Esophagus (tissue), 2 donors: ENCODE results near the gene HHLA2. TPM values are rescaled to one million over a fixed set of nuclear protein-coding genes. Genes with fewer than 3 reads are reported as not detected.

Experiments
- H3K27ac ChIP-seq, 2 donors: one replicate each; pipeline ENCODE4 v1.5.1; 2013; ENCODE audit warnings: low read depth in 2 of 2, mild to moderate bottlenecking in 2 of 2, inconsistent platforms in 1 of 2, low read length in 1 of 2, moderate library complexity in 1 of 2
- H3K27me3 ChIP-seq, 2 donors: one replicate each; pipeline ENCODE4 v1.6.1; 2013; ENCODE audit warnings: low read length in 2 of 2, control low read depth in 1 of 2, mild to moderate bottlenecking in 1 of 2; ENCODE audit not compliant: insufficient read depth in 2 of 2, control insufficient read depth in 1 of 2
- H3K36me3 ChIP-seq, 2 donors: one replicate each; pipeline ENCODE4 v1.6.1; 2013; ENCODE audit warnings: low read length in 1 of 2; ENCODE audit not compliant: control insufficient read depth in 2 of 2, insufficient read depth in 2 of 2
- H3K4me1 ChIP-seq, 2 donors: one replicate each; pipeline ENCODE4 v1.6.1; 2013; ENCODE audit warnings: low read length in 1 of 2; ENCODE audit not compliant: control insufficient read depth in 2 of 2, insufficient read depth in 2 of 2
- H3K4me3 ChIP-seq, 2 donors: one replicate each; pipeline ENCODE4 v1.5.1; 2013; ENCODE audit warnings: low read length in 2 of 2, mild to moderate bottlenecking in 2 of 2, low read depth in 1 of 2, moderate library complexity in 1 of 2
- H3K9me3 ChIP-seq, 2 donors: one replicate each; pipeline ENCODE4 v1.6.1; 2013; ENCODE audit warnings: mild to moderate bottlenecking in 2 of 2, low read depth in 1 of 2, low read length in 1 of 2, moderate library complexity in 1 of 2; ENCODE audit not compliant: control insufficient read depth in 2 of 2, insufficient read depth in 1 of 2
- WGBS, 2 donors: extraction: QIAGEN DNeasy Blood & Tissue Kit; methylation state at CpG; one replicate each; pipeline ENCODE4 v1.1.7; 2013; 5-methylcytosine and 5-hydroxymethylcytosine counted together
- polyA plus RNA-seq, 2 donors: library from polyadenylated mRNA; stranded (reverse); fragments of 200-250 nt; gene quantifications; one replicate each; pipeline ENCODE4 v1.2.3, GENCODE V29; 2013
- donor health status: healthy with polysubstance abuse.
- donor health status: Bipolar disorder and iron deficiency.

HHLA2 gene
- polyA plus RNA-seq, 2 donors, result not detected

DNA sequence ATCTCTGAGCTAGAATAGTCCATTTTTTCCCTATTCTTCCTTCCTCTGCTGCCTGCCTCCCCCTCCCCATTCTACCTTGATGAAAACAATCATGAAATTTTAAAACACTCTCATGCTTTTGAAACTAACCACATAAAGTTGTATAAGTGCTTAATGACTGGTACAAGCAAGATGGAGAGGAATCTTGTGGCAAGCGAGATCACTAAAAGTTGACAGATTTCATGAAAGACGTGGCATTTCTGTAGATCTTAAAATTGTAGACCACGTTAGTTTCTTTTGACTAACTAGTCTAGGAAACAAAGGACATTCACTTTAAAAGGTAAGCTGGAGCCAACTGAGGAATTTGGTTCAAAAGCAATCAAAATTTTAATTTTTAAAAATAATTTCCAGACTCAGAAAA lies 35.4 kb downstream of the HHLA2 start:
- Histone ChIP-seq H3K4me1 (no peaks in the 10 kb centered on the region), H3K9me3 (no peaks in the 10 kb centered on the region), H3K4me3 (no peak overlapping the region), H3K27me3 (no peaks in the 10 kb centered on the region), H3K36me3 (no peaks in the 10 kb centered on the region), H3K27ac (no peak overlapping the region)
- WGBS, 2 donors, result 90 to 91% methylated on average over 3 of the region's 3 CpGs

DNA sequence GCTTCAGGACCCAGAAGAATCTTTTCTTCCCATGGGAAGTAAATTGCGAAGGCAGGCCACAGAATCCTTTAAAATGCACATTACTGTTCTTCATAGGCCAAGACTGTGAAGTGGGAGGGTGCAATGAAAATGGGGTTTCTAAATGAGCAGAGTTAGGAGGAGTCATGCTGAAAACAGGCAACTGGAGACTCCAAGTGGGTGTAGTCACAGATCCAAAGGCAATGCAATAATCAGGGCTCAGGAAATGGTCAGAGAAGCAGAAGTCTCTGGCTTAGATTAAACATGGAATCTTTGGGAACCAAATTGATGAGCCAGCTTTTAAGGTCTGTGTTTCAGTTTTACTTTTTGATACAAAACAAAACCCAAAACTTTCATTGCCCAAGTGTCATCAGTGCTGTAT lies 37.6 kb downstream of the HHLA2 start:
- WGBS, 2 donors, result 93 to 98% methylated on average over 1 of the region's 1 CpG
- no peak overlapping the region for H3K27ac ChIP-seq
- no peaks in the 10 kb centered on the region for H3K36me3 ChIP-seq

DNA sequence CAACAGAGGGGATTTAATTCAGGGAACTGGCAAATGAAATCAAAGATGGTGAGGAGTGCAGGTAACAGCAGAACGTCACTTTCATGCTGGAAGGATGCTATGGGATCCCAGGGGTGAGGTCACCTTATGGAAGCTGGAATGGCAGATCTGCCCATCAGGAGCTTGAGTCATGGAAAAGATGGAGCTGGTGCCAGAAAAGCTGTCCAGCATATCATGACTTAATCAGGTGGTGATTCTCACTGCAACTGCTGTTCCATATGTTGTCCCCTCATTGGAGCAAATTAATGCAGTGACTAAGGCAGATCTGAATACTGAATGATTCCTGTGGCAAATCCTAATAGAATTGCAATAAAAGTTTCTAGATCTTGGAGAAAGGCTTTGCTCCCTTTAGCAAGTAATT lies 38.4 kb downstream of the HHLA2 start:
- Histone ChIP-seq H3K36me3 (no peaks in the 10 kb centered on the region), H3K4me1 (no peaks in the 10 kb centered on the region), H3K27me3 (no peaks in the 10 kb centered on the region), H3K4me3 (no peak overlapping the region), H3K27ac (no peak overlapping the region), H3K9me3 (no peaks in the 10 kb centered on the region)
- WGBS, 2 donors, result 91 to 100% methylated on average over 1 of the region's 1 CpG

More for the DNA sequence above, 37.6 kb downstream of the HHLA2 start:
- H3K27me3 ChIP-seq, result no peaks in the 10 kb centered on the region
- H3K4me3 ChIP-seq, result no peak overlapping the region
- no peaks in the 10 kb centered on the region for H3K9me3 ChIP-seq
- no peaks in the 10 kb centered on the region for H3K4me1 ChIP-seq

DNA sequence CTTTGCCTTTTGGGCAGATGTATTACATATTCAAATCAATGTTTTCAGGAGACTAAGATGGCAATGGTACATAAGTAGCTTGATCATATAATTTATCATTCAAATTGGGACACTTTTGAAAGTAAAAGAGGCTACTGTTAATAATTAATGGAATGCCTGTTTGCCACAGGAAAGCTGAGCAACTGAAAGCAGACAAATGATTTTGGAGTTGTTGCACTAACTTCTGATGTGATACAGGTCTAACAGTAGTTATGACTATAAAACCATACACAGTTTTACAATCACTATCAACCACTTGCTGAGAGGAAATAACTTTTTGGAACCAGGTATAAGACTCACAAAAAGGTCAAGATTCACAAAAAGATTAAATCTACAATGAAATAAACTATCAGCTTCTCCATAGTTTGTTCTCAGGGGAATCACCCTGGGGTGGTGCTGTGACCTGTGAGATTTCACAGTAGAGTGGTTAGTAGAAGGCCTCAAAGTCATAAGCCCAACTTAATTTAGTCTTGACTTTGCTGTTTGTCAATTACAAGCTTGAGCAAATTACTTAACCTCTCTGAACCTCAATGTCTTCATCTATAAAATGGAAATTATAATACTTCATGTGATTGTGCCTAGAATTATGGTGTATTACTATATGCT lies 42.7 kb downstream of the HHLA2 start:
- Histone ChIP-seq H3K36me3 (no peaks in the 10 kb centered on the region), H3K9me3 (no peaks in the 10 kb centered on the region), H3K4me3 (no peak overlapping the region), H3K27me3 (no peaks in the 10 kb centered on the region), H3K27ac (no peak overlapping the region), H3K4me1 (no peaks in the 10 kb centered on the region)

DNA sequence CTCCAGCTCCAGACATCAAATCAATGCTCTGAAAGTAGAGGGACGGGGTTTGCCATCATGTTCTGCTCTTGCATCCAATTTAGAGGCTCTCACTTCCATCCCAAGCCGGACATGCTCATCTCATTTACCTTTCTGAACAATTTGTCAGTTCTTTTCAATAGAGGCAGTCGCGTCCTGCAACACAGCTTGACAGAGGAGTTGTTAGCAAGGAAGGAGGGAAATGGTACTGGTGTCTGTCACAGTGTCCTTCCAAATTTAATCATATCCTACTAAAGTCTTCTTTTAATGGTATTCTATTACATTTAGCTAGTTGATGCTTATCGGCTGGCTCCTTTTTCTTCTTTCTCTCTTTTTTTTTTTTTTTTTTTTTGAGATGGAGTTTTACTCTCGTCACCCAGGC lies 45.6 kb downstream of the HHLA2 start:
- H3K4me1 ChIP-seq, result peaks cover 0 to 3% of the 10 kb centered on the region in 2 donors
- WGBS, 2 donors, result 81 to 94% methylated on average over 6 of the region's 6 CpGs
- H3K36me3 ChIP-seq, result no peaks in the 10 kb centered on the region
- H3K27me3 ChIP-seq, result no peaks in the 10 kb centered on the region
- H3K4me3 ChIP-seq, result no peak overlapping the region
- H3K9me3 ChIP-seq, result no peaks in the 10 kb centered on the region
- H3K27ac ChIP-seq, result no peak overlapping the region

DNA sequence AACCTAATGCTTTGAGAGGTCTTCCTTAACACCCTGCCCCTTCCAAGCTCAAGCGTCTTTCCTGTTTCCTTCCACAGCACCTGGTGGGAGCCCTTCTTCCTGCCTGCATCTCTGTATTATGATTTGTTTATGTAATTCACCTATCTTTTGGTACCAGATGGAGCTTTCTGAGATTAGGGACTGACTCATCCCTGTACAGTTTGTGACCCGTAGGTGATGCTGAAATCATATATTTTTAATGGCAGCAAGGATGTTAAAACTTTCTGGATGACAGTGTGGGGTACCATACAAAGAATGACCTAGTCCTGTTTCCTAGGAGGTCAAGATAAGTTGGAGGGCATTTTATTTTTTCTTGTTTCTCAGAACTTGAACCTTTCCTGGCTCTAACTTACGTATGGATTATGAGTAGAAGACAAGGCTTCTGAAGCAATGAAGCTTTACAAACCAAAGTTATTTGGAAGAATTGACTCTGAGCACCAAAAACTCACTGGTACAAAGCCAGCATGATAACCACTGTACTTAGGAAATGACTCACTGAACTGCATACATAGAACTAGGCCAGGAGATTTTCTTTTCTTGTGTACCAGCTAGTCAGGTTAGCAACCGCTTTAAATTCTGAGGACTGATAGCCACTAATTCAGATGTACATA lies 46.6 kb downstream of the HHLA2 start:
- 48 to 62% methylated on average over 4 of the region's 4 CpGs for WGBS, 2 donors
- H3K27ac ChIP-seq, result no peak overlapping the region
- H3K27me3 ChIP-seq, result no peaks in the 10 kb centered on the region
- no peaks in the 10 kb centered on the region for H3K36me3 ChIP-seq
- H3K4me1 ChIP-seq, result peaks cover 0 to 3% of the 10 kb centered on the region in 2 donors
- no peak overlapping the region for H3K4me3 ChIP-seq
- no peaks in the 10 kb centered on the region for H3K9me3 ChIP-seq

DNA sequence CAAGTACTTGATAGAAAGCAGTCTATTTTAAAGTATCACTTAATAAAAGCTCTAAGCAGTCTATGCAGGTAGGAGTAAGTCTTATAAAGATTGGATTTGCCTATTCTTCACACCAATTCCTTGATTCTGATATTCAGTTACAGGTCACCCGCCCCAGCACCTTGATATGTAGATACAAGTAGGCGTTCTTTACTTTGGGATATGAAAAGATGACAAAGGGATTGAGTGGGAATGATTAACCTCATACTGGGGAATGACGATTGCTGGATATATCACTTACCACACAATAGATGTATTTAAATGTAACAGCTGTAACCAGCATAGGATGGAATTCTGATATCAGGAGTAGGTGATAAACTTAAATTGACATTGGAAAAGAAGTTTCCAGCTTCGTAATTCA lies 47.1 kb downstream of the HHLA2 start:
- Histone ChIP-seq H3K27ac (no peak overlapping the region), H3K4me3 (no peak overlapping the region), H3K4me1 (peaks cover 0 to 3% of the 10 kb centered on the region in 2 donors), H3K9me3 (no peaks in the 10 kb centered on the region), H3K27me3 (no peaks in the 10 kb centered on the region), H3K36me3 (no peaks in the 10 kb centered on the region)
- 83 to 87% methylated on average over 4 of the region's 4 CpGs for WGBS, 2 donors

DNA sequence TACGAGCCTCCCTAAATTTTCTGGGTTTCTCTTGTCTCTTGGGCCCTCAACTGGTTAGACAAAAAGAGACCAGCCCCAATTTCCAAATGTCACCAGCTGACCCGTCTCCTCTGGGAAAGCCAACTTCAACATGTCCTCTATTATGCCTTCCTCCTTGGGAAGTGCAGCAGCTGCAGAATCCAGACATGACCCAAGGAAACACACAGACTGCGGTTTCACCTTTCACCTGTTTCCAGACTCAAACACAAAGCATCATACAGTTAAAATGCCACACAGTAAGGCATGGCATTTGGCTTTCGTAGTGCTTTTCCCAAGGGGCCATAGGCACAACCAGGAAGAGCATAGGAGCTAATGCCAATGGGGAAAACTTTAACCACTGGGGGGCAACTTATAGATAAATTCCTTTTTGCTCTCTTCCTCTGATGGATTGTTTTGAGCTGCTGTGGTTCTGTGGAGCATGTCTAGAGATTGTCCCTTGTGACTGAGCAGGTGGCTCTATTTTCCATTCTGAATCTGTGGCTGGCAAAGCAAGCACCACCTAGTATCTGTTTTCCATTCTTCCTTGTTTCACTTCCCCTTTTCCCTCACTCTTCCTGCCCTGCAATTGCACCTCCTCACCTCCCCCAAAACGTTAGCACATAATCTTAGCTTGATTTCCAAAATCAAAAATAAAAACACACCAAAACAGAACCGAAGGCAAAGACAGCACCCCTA lies 49.3 kb downstream of the HHLA2 start:
- H3K27ac ChIP-seq, result no peak overlapping the region

DNA sequence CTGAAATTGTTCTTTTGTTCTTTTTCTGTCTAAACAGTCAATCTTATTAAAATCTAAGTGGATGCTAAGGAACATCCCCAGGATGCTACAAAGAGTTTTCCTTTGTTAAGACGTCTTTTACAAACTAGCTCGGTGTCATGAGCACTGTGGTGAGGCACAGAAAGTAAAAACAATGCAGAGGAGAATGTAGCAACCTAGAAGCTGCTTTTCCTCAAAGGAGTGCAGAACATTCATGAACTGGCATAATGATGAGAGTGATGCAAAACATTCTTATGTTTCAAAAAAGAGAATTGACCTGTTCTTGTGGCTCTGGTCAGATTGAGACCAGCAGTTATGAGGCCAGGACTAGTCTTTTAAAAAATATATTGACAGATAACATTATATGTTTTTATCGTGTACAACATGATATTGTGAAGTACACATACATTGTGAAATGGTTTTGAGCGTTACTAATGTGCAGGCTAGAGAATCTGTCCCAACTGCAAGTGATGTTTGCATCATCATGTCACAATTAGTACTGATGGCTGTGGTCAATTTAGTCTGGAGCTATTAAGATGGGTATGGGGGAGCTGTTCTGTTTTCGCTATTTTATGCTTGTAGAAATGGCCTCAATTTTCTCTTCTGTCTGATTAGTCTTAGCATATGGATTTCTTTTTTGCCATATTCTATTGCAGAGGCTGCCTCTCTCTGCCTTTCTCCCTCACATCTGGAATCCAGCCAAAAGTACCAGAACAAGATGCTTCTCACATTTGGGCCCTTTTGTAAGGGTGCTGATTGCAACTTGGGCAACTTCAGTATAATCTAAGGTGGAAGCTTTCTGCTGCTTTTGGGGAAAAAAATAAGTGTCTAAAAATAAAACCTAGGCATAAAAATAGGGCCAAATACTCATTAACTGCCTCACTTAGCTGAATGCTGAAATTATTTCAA lies 50.2 kb downstream of the HHLA2 start:
- no peaks in the 10 kb centered on the region for H3K9me3 ChIP-seq
- no peak overlapping the region for H3K27ac ChIP-seq
- H3K27me3 ChIP-seq, result no peaks in the 10 kb centered on the region
- H3K4me3 ChIP-seq, result no peak overlapping the region
- H3K4me1 ChIP-seq, result peaks cover 0 to 3% of the 10 kb centered on the region in 2 donors
- WGBS, 2 donors, result 90 to 96% methylated on average over 5 of the region's 5 CpGs
- H3K36me3 ChIP-seq, result no peaks in the 10 kb centered on the region

More for the DNA sequence above, 49.3 kb downstream of the HHLA2 start:
- Histone ChIP-seq H3K27me3 (no peaks in the 10 kb centered on the region), H3K4me1 (peaks cover 0 to 3% of the 10 kb centered on the region in 2 donors), H3K4me3 (no peak overlapping the region), H3K36me3 (no peaks in the 10 kb centered on the region), H3K9me3 (no peaks in the 10 kb centered on the region)
- WGBS, 2 donors, result 39 to 80% methylated on average over 6 of the region's 6 CpGs
